HUES64 (cell line): ENCODE measurements around the gene MGMT.

Experiments
- H3K27ac ChIP-seq: 2 replicates; pipeline ENCODE4 v1.7.0; 2013; ENCODE audit warnings: low read depth, low read length, inconsistent platforms
- H3K27me3 ChIP-seq: 2 replicates; pipeline ENCODE4 v1.6.1; 2013; ENCODE audit warnings: mild to moderate bottlenecking, low read length; ENCODE audit not compliant: insufficient read depth
- H3K36me3 ChIP-seq: 2 replicates; pipeline ENCODE4 v1.6.1; 2013; ENCODE audit warnings: mild to moderate bottlenecking, low read length; ENCODE audit not compliant: insufficient read depth
- H3K4me1 ChIP-seq: 2 replicates; pipeline ENCODE4 v1.6.1; 2013; ENCODE audit warnings: mild to moderate bottlenecking, low read length, moderate library complexity; ENCODE audit not compliant: insufficient read depth
- H3K4me3 ChIP-seq: 2 replicates; pipeline ENCODE4 v1.5.1; 2013; ENCODE audit warnings: mild to moderate bottlenecking, low read length, moderate library complexity
- H3K9ac ChIP-seq: 2 replicates; pipeline ENCODE4 v1.6.1; 2013; ENCODE audit warnings: mild to moderate bottlenecking, low read depth, low read length
- H3K9me3 ChIP-seq: 2 replicates; pipeline ENCODE4 v1.6.1; 2013; ENCODE audit warnings: low read depth, low read length; ENCODE audit not compliant: insufficient read depth
- WGBS: fragments of 150-250, 120-280 bp; methylation state at CpG from one replicate; pipeline ENCODE4 v1.1.7; 2013; ENCODE audit warnings: missing lambda C conversion rate; 5-methylcytosine and 5-hydroxymethylcytosine counted together

Gene MGMT

DNA sequence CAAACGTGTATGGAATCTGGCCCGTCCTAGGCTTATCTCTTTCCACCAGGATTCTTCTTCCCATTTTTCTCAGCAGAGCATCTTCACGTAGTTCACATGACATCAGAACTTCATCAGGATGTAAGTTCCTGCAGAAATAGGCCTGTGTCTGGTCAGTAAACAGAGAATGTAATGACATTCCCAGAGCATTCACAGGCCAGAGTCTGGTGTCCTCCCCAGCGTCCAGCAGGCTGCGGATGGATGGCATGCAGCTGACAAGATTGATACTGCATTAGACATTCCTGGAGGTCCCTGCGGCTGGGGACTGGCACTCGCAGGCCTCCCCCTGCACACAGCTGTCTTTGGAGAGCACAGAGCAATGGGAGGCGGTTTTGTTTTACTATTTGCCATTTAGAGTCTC, 28.7 kb downstream of the MGMT start:
- H3K9me3 ChIP-seq: peaks cover 38% of the 10 kb centered on the region
- WGBS: 84% methylated on average over 7 of the region's 8 CpGs
- peaks cover 22% of the 10 kb centered on the region for H3K4me1 ChIP-seq
- no peak overlapping the region for H3K4me3 ChIP-seq
- no peaks in the 10 kb centered on the region for H3K27me3 ChIP-seq
- H3K36me3 ChIP-seq: peaks cover 8% of the 10 kb centered on the region; the same call in 1 of the 2 replicates
- peak overlapping the region; percentile 50; the same call in 1 of the 2 replicates for H3K27ac ChIP-seq
- H3K9ac ChIP-seq: no peak overlapping the region

DNA sequence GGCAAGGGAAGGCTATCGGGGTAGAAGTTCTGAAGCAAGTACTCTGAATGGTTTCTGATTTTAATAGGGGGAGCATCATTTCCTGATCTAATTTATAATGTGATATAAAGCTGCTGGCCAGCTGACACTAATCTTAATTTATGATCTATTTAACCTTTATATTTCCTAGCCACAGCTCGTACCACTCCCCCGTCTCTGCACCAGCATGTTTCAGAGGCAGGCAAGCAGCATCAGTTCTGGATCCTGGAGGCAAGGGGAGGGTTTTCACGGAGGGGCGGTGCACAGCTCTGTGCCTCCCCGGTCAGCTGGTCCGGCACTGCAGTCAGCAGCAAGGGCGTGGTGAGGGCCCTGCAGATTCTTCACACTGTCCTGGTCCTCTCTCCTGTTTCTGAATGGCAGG, 30.0 kb downstream of the MGMT start:
- no peaks in the 10 kb centered on the region for H3K27me3 ChIP-seq
- peaks cover 22% of the 10 kb centered on the region for H3K4me1 ChIP-seq
- H3K9me3 ChIP-seq: peaks cover 25% of the 10 kb centered on the region
- H3K27ac ChIP-seq: no peak overlapping the region
- WGBS: 94% methylated on average over 7 of the region's 8 CpGs
- peaks cover 8% of the 10 kb centered on the region; the same call in 1 of the 2 replicates for H3K36me3 ChIP-seq
- no peak overlapping the region for H3K4me3 ChIP-seq
- no peak overlapping the region for H3K9ac ChIP-seq

DNA sequence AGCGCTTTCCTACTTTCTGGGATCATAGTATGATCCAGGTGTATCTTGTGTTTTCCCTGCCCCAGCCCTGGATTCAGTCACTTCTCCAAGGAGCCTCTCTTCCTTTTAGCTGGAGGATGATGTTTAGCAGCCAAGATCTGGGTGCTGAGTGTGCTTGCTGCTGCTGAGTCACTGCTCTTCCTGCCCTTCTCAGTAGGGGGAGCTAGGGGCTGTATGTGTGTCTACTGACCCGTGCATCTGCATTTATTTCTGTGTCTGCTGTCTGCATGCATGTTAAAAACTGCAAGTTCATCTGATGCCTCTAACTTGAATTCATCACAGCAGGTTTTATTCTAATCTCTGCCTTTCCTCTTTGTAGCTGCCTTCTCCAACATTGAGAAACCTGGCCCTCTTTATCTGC, 31.6 kb downstream of the MGMT start:
- H3K9me3 ChIP-seq: peaks cover 11% of the 10 kb centered on the region; the same call in 1 of the 2 replicates
- peaks cover 8% of the 10 kb centered on the region; the same call in 1 of the 2 replicates for H3K36me3 ChIP-seq
- no peak overlapping the region for H3K9ac ChIP-seq
- 87% methylated on average over 2 of the region's 2 CpGs for WGBS
- no peaks in the 10 kb centered on the region for H3K27me3 ChIP-seq
- H3K27ac ChIP-seq: no peak overlapping the region
- no peak overlapping the region for H3K4me3 ChIP-seq
- peaks cover 22% of the 10 kb centered on the region for H3K4me1 ChIP-seq

DNA sequence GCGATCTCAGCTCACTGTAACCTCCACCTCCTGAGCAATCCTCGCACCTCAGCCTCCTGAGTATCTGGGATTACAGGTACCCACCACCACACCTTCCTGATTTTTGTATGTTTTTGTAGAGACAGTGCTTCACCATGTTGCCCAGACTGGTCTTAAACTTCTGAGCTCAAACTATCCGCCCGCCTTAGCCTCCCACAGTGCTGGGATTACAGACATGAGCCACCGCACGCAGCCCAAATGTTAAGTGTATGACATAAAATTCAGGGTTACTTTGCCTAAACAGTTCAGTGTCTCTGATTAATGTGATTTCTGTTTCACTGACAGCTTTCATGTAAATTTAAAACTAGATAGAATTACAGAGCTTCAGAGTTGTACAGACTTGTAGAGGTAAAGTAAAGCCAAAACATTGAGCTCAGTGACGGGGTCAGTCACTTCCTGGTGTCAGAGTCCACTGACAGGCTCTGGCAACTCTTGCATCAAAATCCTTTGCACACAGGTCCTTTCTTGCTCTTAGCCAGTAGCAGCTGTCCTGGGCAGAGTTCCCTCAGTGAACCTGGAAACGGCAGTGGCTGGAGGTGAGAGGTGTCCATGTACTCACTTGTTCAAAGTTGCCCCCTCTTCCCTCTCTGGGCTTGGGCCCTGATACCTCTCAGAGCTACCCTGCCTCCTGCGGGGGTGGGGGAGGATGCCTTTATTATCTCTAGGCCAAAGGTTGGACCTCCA, 33.7 kb downstream of the MGMT start:
- Histone ChIP-seq H3K9me3 (peaks cover 11% of the 10 kb centered on the region; the same call in 1 of the 2 replicates), H3K27ac (no peak overlapping the region), H3K4me1 (peaks cover 5% of the 10 kb centered on the region; the same call in 1 of the 2 replicates), H3K9ac (no peak overlapping the region), H3K4me3 (no peak overlapping the region), H3K36me3 (peaks cover 8% of the 10 kb centered on the region; the same call in 1 of the 2 replicates), H3K27me3 (no peaks in the 10 kb centered on the region)
- WGBS: 94% methylated on average over 9 of the region's 9 CpGs

DNA sequence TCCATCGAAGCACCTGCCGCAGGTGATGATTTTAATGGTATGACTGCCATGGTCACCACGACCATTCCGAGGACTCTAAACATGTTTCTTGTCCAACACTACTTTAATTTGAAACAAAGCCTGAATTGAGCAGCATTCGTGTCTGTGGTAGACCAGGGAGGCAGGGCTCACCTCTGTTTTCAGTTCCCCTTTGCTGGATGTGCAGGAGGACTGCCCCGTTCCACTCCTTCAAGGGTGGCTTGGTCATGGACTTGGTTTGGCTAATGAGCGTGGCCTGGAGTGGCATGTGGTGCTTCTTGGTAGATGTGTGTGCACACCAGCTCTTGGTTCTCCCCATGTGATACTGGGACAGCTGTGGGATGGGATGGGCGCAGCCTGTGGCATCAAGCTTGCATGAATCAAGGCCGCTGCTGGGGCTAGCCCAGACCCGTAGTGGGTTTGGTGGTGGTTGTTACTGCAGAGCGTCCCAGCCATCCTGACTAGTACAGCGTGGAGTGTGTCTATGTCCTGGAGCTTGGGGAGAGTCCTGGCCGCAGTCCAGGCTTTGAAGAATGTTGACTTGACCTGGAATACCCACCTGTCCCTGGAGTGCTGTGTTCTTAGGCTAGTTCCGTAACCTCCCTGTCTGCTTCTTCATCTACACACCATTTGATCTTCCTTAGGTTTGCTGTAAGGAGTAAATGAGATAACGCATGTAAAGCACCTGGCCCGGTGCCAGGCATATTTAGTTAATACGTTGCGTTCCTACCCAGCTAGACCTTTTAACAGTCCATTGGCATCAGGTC, 34.8 kb downstream of the MGMT start:
- H3K27ac ChIP-seq: no peak overlapping the region

DNA sequence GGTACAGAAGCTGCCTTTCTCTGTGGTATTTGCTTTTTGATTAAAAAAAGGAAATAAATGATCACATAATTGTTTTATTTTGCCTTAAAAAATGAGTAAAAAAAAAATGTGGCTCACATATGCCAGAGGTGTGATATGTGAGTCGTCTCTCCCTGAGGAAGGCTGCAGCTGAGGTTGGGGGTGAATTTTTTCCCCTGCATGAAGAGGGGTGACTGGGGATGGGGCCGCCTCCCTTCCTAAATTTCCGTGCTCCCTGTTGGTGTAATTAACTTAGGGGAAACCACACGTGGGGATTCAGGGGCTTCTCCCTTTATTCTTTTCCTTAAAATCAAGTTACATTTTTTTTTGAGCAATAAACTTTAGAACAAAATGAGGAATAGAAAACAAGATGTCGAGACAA, 35.4 kb downstream of the MGMT start:
- Histone ChIP-seq H3K36me3 (peaks cover 7% of the 10 kb centered on the region; the same call in 1 of the 2 replicates), H3K27me3 (no peaks in the 10 kb centered on the region), H3K4me3 (no peak overlapping the region), H3K9ac (no peak overlapping the region), H3K4me1 (no peaks in the 10 kb centered on the region), H3K27ac (no peak overlapping the region), H3K9me3 (peaks cover 11% of the 10 kb centered on the region; the same call in 1 of the 2 replicates)
- WGBS: 91% methylated on average over 2 of the region's 5 CpGs

More for the DNA sequence above, 34.8 kb downstream of the MGMT start:
- Histone ChIP-seq H3K4me3 (no peak overlapping the region), H3K9ac (no peak overlapping the region), H3K4me1 (no peaks in the 10 kb centered on the region), H3K9me3 (peaks cover 11% of the 10 kb centered on the region; the same call in 1 of the 2 replicates), H3K27me3 (no peaks in the 10 kb centered on the region), H3K36me3 (peaks cover 8% of the 10 kb centered on the region; the same call in 1 of the 2 replicates)
- 96% methylated on average over 18 of the region's 18 CpGs for WGBS

DNA sequence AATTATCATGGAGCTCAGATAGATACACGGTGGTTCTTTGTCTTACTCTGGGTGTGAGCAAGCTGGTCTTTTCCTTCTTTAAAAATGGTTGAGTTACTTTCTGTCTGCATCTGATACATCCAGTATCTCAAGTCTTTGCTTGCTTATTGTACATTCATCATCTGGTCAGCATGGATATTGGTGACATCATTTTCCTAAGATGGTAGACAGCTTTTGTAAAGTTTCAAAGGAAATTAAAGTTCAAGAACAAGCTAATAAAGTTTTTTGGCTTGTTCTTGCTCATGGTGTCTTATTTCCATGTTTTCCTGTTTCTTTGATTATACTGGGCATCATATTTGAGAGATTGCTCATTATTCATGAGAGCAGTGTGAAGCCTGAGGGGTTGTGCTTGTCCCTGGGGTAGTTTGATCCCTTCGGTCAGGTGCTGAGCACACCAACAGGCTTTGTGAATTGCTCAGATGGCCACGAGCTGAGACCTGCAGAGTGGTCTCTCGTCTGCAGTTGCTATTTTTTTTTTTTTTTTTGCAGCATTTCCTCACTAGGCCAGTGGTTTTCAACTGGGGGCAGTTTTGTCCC, 38.5 kb downstream of the MGMT start:
- Histone ChIP-seq H3K4me3 (no peak overlapping the region), H3K4me1 (no peaks in the 10 kb centered on the region)

DNA sequence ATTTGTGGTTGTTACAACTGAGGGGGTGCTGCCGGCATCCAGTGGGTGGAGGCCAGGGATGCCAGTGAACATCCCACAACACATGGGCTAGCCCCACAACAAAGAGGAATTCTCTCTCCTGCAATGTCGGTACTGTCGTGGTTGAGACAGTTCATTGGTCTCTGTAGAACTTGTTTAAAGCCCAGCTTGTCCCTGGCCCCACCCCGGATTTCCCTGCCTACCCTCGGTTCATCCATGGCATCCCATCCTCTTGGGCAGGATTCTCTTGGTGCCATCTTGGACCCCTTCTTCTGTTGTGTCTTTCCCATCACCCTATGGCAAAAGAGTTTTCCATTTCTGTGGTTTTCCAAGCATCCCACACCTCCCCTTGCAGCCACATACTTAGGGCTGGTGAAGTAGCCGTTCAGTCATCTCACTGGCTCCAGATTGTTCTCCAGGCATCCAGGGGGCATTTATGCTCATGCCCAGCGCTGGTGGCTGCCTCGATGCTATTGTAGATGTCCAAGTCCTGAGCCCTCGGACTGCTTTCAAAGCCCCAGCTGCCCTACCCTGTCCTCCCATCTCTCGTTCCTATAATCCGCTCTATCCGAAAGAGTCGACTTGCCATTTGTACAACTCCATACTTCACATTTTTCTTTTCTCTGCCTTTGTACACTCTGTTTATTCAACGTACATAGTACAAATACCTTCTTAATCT, 39.2 kb downstream of the MGMT start:
- H3K4me1 ChIP-seq: no peaks in the 10 kb centered on the region
- no peak overlapping the region for H3K9ac ChIP-seq
- H3K9me3 ChIP-seq: no peaks in the 10 kb centered on the region
- H3K4me3 ChIP-seq: no peak overlapping the region
- WGBS: 87% methylated on average over 14 of the region's 14 CpGs
- H3K27me3 ChIP-seq: no peaks in the 10 kb centered on the region
- no peak overlapping the region for H3K27ac ChIP-seq
- H3K36me3 ChIP-seq: no peaks in the 10 kb centered on the region

More for the DNA sequence above, 38.5 kb downstream of the MGMT start:
- H3K36me3 ChIP-seq: no peaks in the 10 kb centered on the region
- no peak overlapping the region for H3K9ac ChIP-seq
- H3K27ac ChIP-seq: no peak overlapping the region
- 70% methylated on average over 4 of the region's 4 CpGs for WGBS
- H3K27me3 ChIP-seq: no peaks in the 10 kb centered on the region
- H3K9me3 ChIP-seq: no peaks in the 10 kb centered on the region

DNA sequence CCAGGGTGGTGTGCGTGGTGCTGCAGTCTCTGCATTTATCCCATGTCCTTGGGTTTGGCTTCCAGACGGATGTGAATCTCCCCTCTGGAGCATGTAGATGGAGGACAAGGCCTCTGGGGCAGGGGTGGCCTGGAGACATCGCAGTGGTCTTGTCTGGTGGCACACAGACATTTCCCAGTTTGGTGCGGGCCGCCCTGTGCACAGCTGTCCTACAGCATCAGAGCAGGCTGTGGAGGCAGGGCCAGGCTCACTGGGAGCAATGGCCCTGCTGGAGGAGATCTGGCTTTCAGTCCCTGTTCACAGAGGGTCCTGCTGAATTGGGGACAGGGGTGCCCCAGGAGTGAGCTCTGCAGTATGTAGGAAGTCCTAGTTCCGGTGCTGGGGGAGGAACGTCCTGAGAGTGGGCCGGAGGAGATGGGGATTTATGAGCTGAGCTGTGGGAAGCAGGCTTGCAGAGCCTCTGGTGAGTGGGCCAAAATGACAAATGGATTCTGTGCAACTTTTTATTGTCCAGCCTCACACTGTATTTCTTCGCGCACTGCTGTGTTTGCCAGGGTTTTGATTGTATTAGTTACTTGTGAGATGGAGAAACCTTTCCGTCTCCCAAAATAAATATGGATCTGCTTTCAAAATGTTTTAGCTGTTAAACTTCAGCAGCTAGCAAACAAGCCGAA, 40.3 kb downstream of the MGMT start:
- H3K27ac ChIP-seq: no peak overlapping the region
- 98% methylated on average over 12 of the region's 12 CpGs for WGBS
- no peaks in the 10 kb centered on the region for H3K9me3 ChIP-seq

DNA sequence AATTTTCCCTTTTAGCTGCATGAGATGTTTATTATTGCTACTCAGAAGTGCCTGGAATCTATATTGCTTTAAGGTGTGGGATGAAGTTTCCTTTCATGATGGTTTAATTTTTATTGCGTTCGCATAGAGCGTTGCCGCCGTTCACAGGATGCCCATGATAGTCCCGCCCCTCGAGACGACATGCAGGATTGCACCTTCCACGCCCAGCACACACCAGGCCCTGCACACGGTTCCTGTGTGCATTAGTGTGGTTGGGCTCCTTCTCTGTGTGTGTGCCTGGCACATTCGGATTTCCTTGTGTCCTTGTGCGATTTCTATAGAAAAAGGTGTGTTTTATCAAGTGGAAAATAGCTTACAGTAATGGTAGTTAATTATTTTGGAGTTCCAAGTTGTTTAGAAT, 42.1 kb downstream of the MGMT start:
- H3K9me3 ChIP-seq: no peaks in the 10 kb centered on the region
- 98% methylated on average over 12 of the region's 12 CpGs for WGBS
- no peak overlapping the region for H3K27ac ChIP-seq
- H3K4me1 ChIP-seq: no peaks in the 10 kb centered on the region
- no peaks in the 10 kb centered on the region for H3K27me3 ChIP-seq
- H3K9ac ChIP-seq: no peak overlapping the region
- no peak overlapping the region for H3K4me3 ChIP-seq
- no peaks in the 10 kb centered on the region for H3K36me3 ChIP-seq

More for the DNA sequence above, 40.3 kb downstream of the MGMT start:
- Histone ChIP-seq H3K9ac (no peak overlapping the region), H3K4me3 (no peak overlapping the region), H3K4me1 (no peaks in the 10 kb centered on the region), H3K27me3 (no peaks in the 10 kb centered on the region), H3K36me3 (no peaks in the 10 kb centered on the region)
